Endothelial cell of umbilical vein (primary cell): Measurements from ENCODE around the gene GTF3C5.

ENCODE experiments used
- EZH2 ChIP-seq: IDR thresholded peaks from 2 replicates; pipeline ENCODE4 v1.6.1; 2012; ENCODE audit warnings: borderline replicate concordance, low read depth, mild to moderate bottlenecking, moderate library complexity, low read length, inconsistent platforms; ENCODE audit not compliant: severe bottlenecking
- MAX ChIP-seq: IDR thresholded peaks from 2 replicates; pipeline ENCODE4 v1.6.1; 2011; ENCODE audit not compliant: insufficient read depth, insufficient read length
- MYC ChIP-seq: IDR thresholded peaks from one replicate; pipeline ENCODE4 v1.6.1; 2011; ENCODE audit warnings: mild to moderate bottlenecking, low read depth, low read length
- POLR2A ChIP-seq: IDR thresholded peaks from 2 replicates; pipeline ENCODE4 v1.6.1; 2012; ENCODE audit warnings: low read depth, mild to moderate bottlenecking, control low read depth, low read length
- TF ChIP-seq, protein P1 (sequence below), 2 donors: IDR thresholded peaks; 1 replicate in 1 of 2; 2 replicates in 1 of 2; pipeline ENCODE4 v1.5.1; 2011; ENCODE audit warnings: low read length in 2 of 2, mild to moderate bottlenecking in 2 of 2, moderate library complexity in 2 of 2, control low read depth in 1 of 2, inconsistent platforms in 1 of 2, low read depth in 1 of 2; ENCODE audit not compliant: insufficient read depth in 1 of 2; ENCODE audit errors: extremely low read depth in 1 of 2

DNA sequence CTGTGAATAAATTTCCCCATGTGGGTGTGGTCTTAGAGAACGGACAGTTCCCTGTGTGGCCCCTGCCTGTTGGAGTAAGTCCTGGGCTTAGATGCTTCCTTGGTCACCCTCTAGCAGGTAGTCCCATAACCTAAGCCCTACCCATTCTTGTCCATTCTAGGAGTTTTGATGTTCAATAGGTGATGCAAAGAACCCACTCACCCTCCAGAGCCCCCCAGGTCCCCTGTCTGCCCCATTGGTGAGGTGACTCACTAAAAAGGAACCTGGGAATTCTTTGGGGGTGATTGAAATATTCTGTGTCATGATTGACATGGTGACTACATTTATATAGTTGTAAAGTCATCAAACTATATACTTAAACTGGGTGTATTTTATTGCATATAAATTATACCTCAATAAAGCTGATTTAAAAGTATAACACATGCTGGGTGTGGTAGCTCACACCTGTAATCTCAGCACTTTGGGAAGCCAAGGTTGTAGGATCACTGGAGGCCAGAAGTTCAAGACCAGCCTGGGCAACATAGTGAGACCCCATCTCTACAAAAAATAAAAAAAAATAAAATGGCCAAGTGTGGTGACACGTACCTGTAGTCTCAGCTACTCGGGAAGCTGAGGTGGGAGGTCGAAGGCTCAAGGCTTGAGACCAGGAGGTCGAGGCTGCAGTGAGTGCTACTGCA lies 20.8 kb upstream of the GTF3C5 start:
- TF ChIP-seq, protein P1, sequence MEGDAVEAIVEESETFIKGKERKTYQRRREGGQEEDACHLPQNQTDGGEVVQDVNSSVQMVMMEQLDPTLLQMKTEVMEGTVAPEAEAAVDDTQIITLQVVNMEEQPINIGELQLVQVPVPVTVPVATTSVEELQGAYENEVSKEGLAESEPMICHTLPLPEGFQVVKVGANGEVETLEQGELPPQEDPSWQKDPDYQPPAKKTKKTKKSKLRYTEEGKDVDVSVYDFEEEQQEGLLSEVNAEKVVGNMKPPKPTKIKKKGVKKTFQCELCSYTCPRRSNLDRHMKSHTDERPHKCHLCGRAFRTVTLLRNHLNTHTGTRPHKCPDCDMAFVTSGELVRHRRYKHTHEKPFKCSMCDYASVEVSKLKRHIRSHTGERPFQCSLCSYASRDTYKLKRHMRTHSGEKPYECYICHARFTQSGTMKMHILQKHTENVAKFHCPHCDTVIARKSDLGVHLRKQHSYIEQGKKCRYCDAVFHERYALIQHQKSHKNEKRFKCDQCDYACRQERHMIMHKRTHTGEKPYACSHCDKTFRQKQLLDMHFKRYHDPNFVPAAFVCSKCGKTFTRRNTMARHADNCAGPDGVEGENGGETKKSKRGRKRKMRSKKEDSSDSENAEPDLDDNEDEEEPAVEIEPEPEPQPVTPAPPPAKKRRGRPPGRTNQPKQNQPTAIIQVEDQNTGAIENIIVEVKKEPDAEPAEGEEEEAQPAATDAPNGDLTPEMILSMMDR (IDR thresholded peaks at IDR 0.05; ENCODE audit: extremely low read depth in 1 of 2, insufficient read depth in 1 of 2, low read depth in 1 of 2, low read length in 2 of 2) = no peak
- TF ChIP-seq POLR2A = no peak
- TF ChIP-seq MAX = no peak
- no peak for TF ChIP-seq EZH2
- no peak for TF ChIP-seq MYC
